Activated T-cell treated with anti-CD3 and anti-CD28 coated beads for 24 hours (primary cell): Measurements from ENCODE around the gene XAB2.

Source experiments
- DNase-seq: peaks from one replicate; pipeline ENCODE4 v3.0.0-alpha.2; 2020; ENCODE audit warnings: low read depth

Gene XAB2

DNA sequence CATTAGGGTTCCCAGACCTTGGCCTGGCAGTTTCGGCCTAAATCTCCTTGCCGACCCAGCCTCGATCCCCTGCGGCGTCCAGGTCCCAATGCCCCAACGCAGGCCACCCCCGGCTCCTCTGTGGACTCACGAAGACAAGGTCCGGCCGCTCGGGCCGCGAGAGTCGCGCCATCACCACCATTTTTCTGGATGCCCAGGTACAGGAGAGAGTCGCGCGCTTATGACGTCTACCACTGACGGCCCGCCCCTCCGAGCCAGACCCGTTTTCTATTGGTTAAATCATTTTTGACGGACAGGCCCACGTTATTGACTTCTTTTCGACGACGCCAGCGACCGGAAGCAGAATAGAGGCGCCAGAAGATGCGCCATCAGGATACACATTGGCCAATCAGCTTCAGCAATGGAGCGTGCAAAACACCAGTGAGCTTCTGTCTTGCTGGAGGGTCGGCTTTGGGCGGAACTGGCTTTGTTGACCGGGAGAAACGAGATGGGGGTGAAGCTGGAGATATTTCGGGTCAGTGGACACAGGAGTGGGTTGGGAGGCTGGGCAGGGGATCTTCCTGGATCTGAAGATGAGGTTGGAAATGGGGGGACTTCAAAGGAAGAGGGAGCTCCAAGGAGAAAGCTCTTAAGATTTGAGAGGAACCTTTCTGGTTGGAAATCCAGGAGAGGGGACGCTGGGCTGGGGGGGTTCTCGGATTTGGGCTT lies at the start of gene XAB2, which contains the start of gene PET100:
Gene XAB2, minus strand, starts transcription at position 199 of the 708 bp plus-strand sequence. Its CDS starts 18 bp downstream, at position 181.
Gene PET100, plus strand, starts transcription at position 447 of the 708 bp plus-strand sequence. Its CDS starts 41 bp downstream, at position 488.
- DNase-seq, result peak; percentile 94

GRCh38 chr19:7677669-7678311 lies 48.4 kb upstream of the XAB2 start:
- no peak for DNase-seq

DNA sequence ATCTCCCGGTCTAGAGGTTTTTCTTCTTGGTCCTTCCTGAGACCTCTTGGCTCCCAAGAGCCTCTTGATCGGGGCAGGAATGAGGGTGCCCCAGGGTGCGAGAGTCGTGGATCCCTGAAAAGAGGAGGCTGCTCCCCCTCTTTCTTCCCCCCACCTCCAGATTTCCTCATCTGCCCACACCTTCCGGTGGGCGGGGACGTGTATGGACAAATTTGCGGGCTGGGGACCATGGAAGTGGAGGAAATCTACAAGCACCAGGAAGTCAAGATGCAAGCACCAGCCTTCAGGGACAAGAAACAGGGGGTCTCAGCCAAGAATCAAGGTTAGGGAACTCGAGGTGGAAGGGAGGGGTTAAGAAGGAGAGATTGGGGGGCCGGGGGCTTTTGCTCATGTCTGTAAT lies 47.5 kb upstream of the XAB2 start, which contains the start of gene MCEMP1:
Gene MCEMP1, plus strand, starts transcription at position 237 of the 400 bp plus-strand sequence. Its CDS starts 31 bp downstream, at position 268.
- no peak for DNase-seq

GRCh38 chr19:7676376-7676775 lies 47.0 kb upstream of the XAB2 start:
- DNase-seq, result no peak

- no peak for DNase-seq
Observed at GRCh38 chr19:7674010-7675005, 45.0 kb upstream of the XAB2 start.

DNA sequence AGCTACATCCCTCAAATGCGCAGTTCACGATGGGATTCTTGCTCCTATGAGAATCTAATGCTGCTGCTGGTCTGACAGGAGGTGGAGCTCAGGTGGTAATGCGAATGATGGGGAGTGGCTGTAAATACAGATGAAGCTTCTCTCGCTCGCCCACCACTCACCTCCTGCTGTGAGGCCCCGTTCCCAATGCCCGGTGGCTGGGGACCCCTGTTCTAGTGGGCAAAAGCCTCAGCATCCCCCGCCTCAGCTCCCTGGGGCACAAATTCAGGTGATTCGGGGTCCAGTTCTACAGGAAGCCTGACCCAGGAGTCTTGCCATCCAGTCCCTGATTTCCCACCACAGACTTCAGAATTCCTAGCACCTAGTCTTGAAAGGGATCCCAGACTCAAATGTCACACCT lies 43.2 kb upstream of the XAB2 start:
- DNase-seq, result no peak

- no peak for DNase-seq
Observed at GRCh38 chr19:7670790-7671189, 41.4 kb upstream of the XAB2 start.

DNA sequence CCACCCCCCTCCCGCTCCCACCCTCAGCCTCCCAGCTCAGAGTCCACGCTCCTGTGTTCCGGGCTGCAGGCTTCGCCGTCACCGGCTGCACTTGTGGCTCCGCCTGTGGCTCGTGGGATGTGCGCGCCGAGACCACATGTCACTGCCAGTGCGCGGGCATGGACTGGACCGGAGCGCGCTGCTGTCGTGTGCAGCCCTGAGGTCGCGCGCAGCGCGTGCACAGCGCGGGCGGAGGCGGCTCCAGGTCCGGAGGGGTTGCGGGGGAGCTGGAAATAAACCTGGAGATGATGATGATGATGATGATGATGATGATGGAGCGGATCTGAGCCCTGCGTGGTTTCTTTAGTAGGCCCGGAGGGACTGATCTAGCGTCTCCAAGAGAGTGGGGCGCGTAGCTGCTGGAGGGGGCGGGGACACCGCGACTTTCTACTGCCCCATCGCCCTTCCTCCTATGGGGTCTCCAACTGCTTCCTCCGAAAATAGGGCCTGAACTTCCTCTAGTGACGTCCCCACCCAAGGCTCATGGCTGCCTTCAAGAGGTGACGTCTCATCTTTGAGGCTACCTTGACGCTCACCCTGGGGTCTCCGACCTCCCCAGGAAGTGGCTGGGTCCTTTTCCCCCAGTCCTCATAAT lies 40.9 kb upstream of the XAB2 start:
- DNase-seq, result no peak

DNA sequence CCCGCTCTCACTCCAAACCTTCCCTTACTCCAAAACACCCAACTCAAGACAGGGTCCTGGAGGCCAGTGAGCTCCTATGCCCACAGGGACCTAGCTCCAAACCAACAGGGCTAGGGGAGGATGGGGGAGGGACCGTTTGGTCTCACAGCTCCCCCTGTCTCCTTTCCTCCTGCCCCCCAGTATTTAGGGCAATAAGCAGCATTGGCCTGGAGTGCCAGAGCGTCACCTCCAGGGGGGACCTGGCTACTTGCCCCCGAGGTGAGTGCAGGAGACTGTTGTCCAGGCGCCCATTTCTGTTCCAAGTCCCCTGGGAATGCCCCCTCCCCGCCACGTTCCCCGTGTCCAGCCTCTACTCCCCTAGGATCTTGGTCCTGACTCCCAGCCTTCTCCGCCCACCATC lies 40.3 kb upstream of the XAB2 start:
- DNase-seq, result no peak

GRCh38 chr19:7668842-7669241 lies 39.5 kb upstream of the XAB2 start, which contains the start of gene RETN:
TSS of gene RETN (plus strand) at chr19:7669049. CDS start at chr19:7669327, 278 bp downstream.
- no peak for DNase-seq

DNA sequence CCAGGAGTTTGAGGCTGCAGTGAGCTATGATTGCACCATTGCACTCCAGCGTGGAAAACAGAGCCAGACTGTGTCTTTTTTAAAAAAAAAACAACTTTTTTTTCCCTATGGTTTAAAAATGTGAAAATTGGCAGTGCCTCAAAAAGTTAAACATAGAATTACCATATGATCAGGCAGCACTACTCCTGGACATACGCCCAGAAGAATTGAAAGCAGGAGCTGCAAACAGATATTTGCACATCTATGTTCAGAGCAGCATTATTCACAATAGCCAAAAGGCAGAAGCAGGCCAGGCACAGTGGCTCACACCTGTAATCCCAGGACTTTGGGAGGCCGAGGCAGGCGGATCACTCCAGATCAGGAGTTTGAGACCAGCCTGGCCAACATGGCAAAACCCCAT lies 35.7 kb upstream of the XAB2 start:
- no peak for DNase-seq

DNA sequence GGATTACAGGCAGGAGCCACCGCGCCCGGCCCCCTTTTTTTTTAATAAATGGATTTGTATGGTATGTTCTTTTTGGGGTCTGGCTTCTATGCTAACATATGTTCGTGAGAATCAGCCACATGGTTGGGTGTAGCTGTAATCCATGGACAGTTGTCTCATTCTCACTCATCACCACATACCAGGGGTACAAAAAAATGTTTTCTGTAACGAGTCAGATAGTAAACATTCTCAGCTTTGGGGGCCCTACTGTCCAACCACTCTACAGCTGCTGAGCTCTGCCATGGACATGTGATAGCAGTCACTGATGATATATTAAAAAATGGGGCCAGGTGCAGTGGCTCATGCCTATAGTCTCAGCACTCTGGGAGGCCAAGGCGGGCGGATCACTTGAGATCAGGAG lies 34.4 kb upstream of the XAB2 start:
- DNase-seq, result no peak

DNA sequence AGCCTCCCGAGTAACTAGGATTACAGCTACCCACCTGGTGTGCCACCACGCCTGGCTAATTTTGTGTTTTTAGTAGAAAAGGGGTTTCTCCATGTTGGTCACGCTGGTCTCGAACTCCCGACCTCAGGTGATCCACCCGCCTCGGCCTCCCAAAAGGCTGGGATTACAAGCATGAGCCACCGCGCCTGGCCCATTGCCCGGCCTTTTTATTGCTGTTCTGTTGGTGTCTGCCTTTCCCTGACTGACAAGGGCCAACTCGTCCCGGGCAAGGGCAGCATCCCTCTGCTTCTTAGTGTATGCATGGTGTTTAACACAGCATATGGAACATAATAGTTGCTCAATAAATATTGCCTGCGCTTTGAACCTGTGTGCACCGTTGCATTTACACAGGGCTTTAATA lies 33.3 kb upstream of the XAB2 start:
- no peak for DNase-seq

- DNase-seq, result no peak
Observed at GRCh38 chr19:7661744-7662538, 32.6 kb upstream of the XAB2 start.

- DNase-seq, result peak; percentile 32
Observed at GRCh38 chr19:7658219-7658686, 28.9 kb upstream of the XAB2 start.

GRCh38 chr19:7657131-7657751 lies 27.9 kb upstream of the XAB2 start:
- DNase-seq, result no peak

- no peak for DNase-seq
Observed at GRCh38 chr19:7655581-7655980, 26.2 kb upstream of the XAB2 start.

DNA sequence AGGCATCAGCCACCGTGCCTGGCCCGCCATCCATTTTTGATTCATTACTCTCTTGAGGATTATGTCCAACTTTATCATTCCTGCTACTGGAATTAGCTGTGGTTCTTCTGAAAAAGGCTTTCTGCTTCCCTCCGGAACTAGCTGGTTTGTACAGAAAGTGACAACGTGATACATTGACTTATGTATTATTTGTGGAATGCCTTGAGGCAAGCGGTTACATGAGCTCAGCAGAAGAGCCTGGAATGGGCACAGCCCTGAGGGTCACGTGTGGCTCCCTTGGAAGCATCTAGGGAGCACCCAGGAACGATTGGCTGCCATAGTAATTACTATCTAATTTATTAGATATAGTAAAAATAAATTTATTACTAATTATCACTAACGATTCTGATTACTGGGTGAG lies 25.1 kb upstream of the XAB2 start:
- DNase-seq, result no peak

DNA sequence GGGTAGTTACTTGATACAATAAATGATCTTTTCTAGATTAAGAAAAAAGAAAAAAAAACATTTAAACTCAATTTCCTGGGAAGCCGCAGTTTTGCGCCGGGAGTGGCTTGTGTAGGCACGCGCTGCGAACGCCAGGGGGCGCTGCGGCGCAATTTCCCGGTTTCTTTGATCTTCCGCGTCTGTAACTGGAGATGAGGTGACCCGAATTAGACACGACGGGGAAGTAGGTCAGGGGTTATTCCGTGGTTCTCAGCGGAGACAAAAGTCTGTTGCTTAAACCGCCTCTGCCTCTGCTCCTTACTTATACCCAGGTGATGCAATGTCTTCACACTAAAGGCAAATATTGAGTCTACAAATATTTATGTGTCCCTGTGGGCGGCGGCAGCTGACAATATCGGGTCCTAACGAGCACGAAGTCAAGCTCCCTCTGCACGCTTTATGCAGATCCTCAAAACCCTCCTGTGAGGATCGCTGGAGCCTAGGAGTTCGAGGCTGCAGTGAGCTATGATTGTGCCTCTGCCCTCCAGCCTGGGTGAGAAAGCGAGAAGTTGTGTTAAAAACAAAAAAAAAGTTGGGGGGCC lies 22.8 kb upstream of the XAB2 start:
- peak; percentile 77 for DNase-seq

DNA sequence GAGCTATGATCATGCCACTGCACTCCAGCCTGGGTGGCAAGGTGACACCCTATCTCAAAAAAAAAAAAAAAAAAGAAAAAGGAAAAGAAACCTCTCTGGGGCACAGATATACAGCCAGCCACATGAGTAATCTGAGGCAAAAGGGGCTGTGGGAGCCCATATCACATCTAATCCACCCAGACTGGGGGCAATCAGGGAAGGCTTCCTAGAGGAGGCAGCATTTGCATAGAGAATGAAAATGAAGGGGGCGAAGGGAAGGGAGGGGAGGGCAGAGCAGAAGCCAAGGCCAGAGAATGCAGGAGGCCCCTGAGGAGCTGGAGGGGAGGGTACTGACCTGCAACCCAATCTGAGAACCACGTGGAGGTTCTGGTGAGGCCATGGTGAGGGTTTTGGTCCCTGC lies 20.8 kb upstream of the XAB2 start:
- DNase-seq, result no peak
